Panc1 (cell line): ENCODE measurements around the gene RADIL.

Experiments
- REST ChIP-seq, 2 experiments: IDR thresholded peaks; 2 replicates each; pipeline ENCODE4 v1.6.1; 2011 to 2012; ENCODE audit warnings: low read depth in 2 of 2, control low read depth in 1 of 2, low read length in 1 of 2, mild to moderate bottlenecking in 1 of 2, moderate library complexity in 1 of 2; ENCODE audit not compliant: insufficient read depth in 1 of 2
- SIN3A ChIP-seq: IDR thresholded peaks from 2 replicates; pipeline ENCODE4 v1.6.1; 2012; ENCODE audit warnings: low read depth, mild to moderate bottlenecking, low read length, moderate library complexity, borderline replicate concordance; ENCODE audit not compliant: insufficient read depth
- TF ChIP-seq, protein P1 (sequence below): fragments of 450-650 bp; IDR thresholded peaks from 2 replicates; pipeline ENCODE4 v1.5.1; 2017; ENCODE audit warnings: mild to moderate bottlenecking

DNA sequence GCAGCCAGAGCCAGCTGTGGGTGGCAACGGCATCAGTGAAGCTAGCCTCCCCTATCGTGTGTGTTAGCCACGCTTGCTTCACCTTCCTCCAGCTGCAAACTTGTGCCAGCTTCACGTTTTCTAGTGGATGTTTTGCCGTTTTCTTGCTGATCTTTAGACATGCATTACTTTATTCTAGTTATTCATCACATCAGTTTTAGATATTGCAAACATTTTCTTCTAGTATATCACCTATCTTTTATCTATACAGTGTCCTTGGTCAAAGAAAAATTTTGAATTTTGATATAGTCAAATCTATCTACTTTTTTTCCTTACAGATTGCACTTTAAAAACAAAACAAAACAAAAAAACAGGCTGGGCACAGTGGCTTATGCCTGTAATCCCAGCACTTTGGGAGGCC is 15.0 kb downstream of the RADIL start:
- TF ChIP-seq, protein P1, sequence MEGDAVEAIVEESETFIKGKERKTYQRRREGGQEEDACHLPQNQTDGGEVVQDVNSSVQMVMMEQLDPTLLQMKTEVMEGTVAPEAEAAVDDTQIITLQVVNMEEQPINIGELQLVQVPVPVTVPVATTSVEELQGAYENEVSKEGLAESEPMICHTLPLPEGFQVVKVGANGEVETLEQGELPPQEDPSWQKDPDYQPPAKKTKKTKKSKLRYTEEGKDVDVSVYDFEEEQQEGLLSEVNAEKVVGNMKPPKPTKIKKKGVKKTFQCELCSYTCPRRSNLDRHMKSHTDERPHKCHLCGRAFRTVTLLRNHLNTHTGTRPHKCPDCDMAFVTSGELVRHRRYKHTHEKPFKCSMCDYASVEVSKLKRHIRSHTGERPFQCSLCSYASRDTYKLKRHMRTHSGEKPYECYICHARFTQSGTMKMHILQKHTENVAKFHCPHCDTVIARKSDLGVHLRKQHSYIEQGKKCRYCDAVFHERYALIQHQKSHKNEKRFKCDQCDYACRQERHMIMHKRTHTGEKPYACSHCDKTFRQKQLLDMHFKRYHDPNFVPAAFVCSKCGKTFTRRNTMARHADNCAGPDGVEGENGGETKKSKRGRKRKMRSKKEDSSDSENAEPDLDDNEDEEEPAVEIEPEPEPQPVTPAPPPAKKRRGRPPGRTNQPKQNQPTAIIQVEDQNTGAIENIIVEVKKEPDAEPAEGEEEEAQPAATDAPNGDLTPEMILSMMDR, result no peak
- TF ChIP-seq REST (IDR thresholded peaks at IDR 0.05; ENCODE audit: insufficient read depth in 1 of 2, low read depth in 2 of 2, low read length in 1 of 2) (no peak), SIN3A (no peak)
